Parathyroid adenoma (tissue), 2 donors: Measurements from ENCODE around the gene QPCTL.

Experiments
- H2AFZ ChIP-seq: fragments of 300-600 bp; sonication (generic); one replicate; pipeline ENCODE4 v1.7.0; 2017; ENCODE audit warnings: antibody characterized with exemption, mild to moderate bottlenecking
- H3K27ac ChIP-seq: fragments of 300-600 bp; sonication (generic); one replicate; pipeline ENCODE4 v1.7.0; 2017
- H3K27me3 ChIP-seq: fragments of 300-600 bp; sonication (generic); one replicate; pipeline ENCODE4 v1.7.0; 2017; ENCODE audit warnings: low read length; ENCODE audit not compliant: control insufficient read depth, insufficient read depth
- H3K36me3 ChIP-seq: fragments of 300-600 bp; sonication (generic); one replicate; pipeline ENCODE4 v1.7.0; 2017; ENCODE audit warnings: low read length; ENCODE audit not compliant: control insufficient read depth, insufficient read depth
- H3K4me1 ChIP-seq: fragments of 300-600 bp; sonication (generic); one replicate; pipeline ENCODE4 v1.7.0; 2017; ENCODE audit warnings: control low read depth
- H3K4me2 ChIP-seq: fragments of 300-600 bp; sonication (generic); one replicate; pipeline ENCODE4 v1.7.0; 2017; ENCODE audit warnings: low read length
- H3K4me3 ChIP-seq: fragments of 300-600 bp; sonication (generic); one replicate; pipeline ENCODE4 v1.7.0; 2017; ENCODE audit warnings: low read depth, low read length
- H3K79me2 ChIP-seq: fragments of 300-600 bp; sonication (generic); one replicate; pipeline ENCODE4 v1.7.0; 2017; ENCODE audit warnings: control low read depth
- H3K9ac ChIP-seq: fragments of 300-600 bp; sonication (generic); one replicate; pipeline ENCODE4 v1.7.0; 2017; ENCODE audit warnings: mild to moderate bottlenecking
- H3K9me3 ChIP-seq: fragments of 300-600 bp; sonication (generic); one replicate; pipeline ENCODE4 v1.7.0; 2017; ENCODE audit warnings: low read length; ENCODE audit not compliant: control insufficient read depth
- CTCF ChIP-seq: fragments of 300-600 bp; sonication (generic); IDR thresholded peaks from one replicate; pipeline ENCODE4 v1.7.0; 2017; ENCODE audit warnings: antibody characterized with exemption, mild to moderate bottlenecking
- donor health status: primary hyperparathyroidism.

Gene QPCTL

GRCh38 chr19:45676851-45677263 is 15.6 kb upstream of the QPCTL start:
- TF ChIP-seq CTCF = no peak
- H2AFZ ChIP-seq = peak overlapping the region; percentile 81
- H3K27me3 ChIP-seq = no peaks in the 10 kb centered on the region
- peak overlapping the region; percentile 51 for H3K4me2 ChIP-seq
- H3K9ac ChIP-seq = no peak overlapping the region
- H3K27ac ChIP-seq = no peak overlapping the region
- H3K9me3 ChIP-seq = no peaks in the 10 kb centered on the region
- no peaks in the 10 kb centered on the region for H3K79me2 ChIP-seq
- no peaks in the 10 kb centered on the region for H3K36me3 ChIP-seq
- no peak overlapping the region for H3K4me3 ChIP-seq
- no peaks in the 10 kb centered on the region for H3K4me1 ChIP-seq

GRCh38 chr19:45677351-45678230 is 14.9 kb upstream of the QPCTL start:
- no peak for TF ChIP-seq CTCF
- Histone ChIP-seq H2AFZ (peak overlapping the region; percentile 69), H3K9ac (no peak overlapping the region), H3K4me1 (no peaks in the 10 kb centered on the region), H3K79me2 (no peaks in the 10 kb centered on the region), H3K4me2 (no peak overlapping the region), H3K4me3 (no peak overlapping the region), H3K9me3 (no peaks in the 10 kb centered on the region), H3K27ac (no peak overlapping the region), H3K36me3 (no peaks in the 10 kb centered on the region), H3K27me3 (no peaks in the 10 kb centered on the region)

- peak overlapping the region; percentile 57 for H3K27ac ChIP-seq
- H3K4me3 ChIP-seq = peak overlapping the region; percentile 22
- peak overlapping the region; percentile 92 for H3K4me2 ChIP-seq
- peak; percentile 97 for TF ChIP-seq CTCF
- no peak overlapping the region for H3K9ac ChIP-seq
- H3K79me2 ChIP-seq = no peaks in the 10 kb centered on the region
- no peaks in the 10 kb centered on the region for H3K36me3 ChIP-seq
- peak overlapping the region; percentile 98 for H2AFZ ChIP-seq
- no peaks in the 10 kb centered on the region for H3K4me1 ChIP-seq
- no peaks in the 10 kb centered on the region for H3K9me3 ChIP-seq
- no peaks in the 10 kb centered on the region for H3K27me3 ChIP-seq
Observed at GRCh38 chr19:45681391-45682015, 11.0 kb upstream of the QPCTL start.

GRCh38 chr19:45682117-45682516 is 10.3 kb upstream of the QPCTL start:
- H3K36me3 ChIP-seq = no peaks in the 10 kb centered on the region
- no peaks in the 10 kb centered on the region for H3K4me1 ChIP-seq
- no peaks in the 10 kb centered on the region for H3K27me3 ChIP-seq
- H3K9me3 ChIP-seq = no peaks in the 10 kb centered on the region
- H3K79me2 ChIP-seq = no peaks in the 10 kb centered on the region
- peak overlapping the region; percentile 98 for H2AFZ ChIP-seq
- no peak overlapping the region for H3K4me3 ChIP-seq
- no peak for TF ChIP-seq CTCF
- H3K4me2 ChIP-seq = peak overlapping the region; percentile 92
- H3K9ac ChIP-seq = no peak overlapping the region
- peak overlapping the region; percentile 57 for H3K27ac ChIP-seq
